Tibial nerve (tissue), 4 donors: ENCODE results near the gene CARD11. TPM values are rescaled to one million over a fixed set of nuclear protein-coding genes. Genes with fewer than 3 reads are reported as not detected.

ENCODE experiments used
- DNase-seq, 2 donors: peaks; one replicate each; pipeline ENCODE4 v3.0.0-alpha.2; 2019; ENCODE audit warnings: low spot score in 2 of 2
- H3K27ac ChIP-seq, 4 donors: fragments of 200-600 bp; sonication (generic) in 3 of 4; one replicate each; pipeline ENCODE4 v1.5.1; 2017 to 2019; ENCODE audit warnings: mild to moderate bottlenecking in 1 of 4
- H3K27me3 ChIP-seq, 2 donors: fragments of 200-600 bp; sonication (generic) in 1 of 2; one replicate each; pipeline versions ENCODE4 v1.5.1 to v1.6.0; 2017 to 2019
- H3K36me3 ChIP-seq, 3 donors: fragments of 200-600 bp; sonication (generic); one replicate each; pipeline ENCODE4 v1.5.1; 2018 to 2019
- H3K4me1 ChIP-seq, 4 donors: fragments of 200-600 bp; sonication (generic) in 3 of 4; one replicate each; pipeline ENCODE4 v1.5.1; 2017 to 2019
- H3K4me3 ChIP-seq, 4 donors: fragments of 200-600 bp; sonication (generic) in 3 of 4; one replicate each; pipeline ENCODE4 v1.5.1; 2017 to 2019; ENCODE audit warnings: mild to moderate bottlenecking in 1 of 4, moderate library complexity in 1 of 4
- H3K9me3 ChIP-seq, 4 donors: fragments of 200-600 bp; sonication (generic) in 3 of 4; one replicate each; pipeline ENCODE4 v1.5.1; 2017 to 2019
- EP300 ChIP-seq, 2 donors: sonication (generic); formaldehyde crosslinking; IDR thresholded peaks; one replicate each; pipeline ENCODE4 v1.6.1; 2017; ENCODE audit warnings: antibody characterized with exemption in 2 of 2, mild to moderate bottlenecking in 1 of 2
- POLR2A ChIP-seq, 2 donors: fragments of 450-650 bp; IDR thresholded peaks; one replicate each; pipeline ENCODE4 v1.6.1; 2017; ENCODE audit warnings: antibody characterized with exemption in 2 of 2, mild to moderate bottlenecking in 2 of 2, moderate library complexity in 2 of 2
- WGBS, 2 donors: methylation state at CpG; one replicate each; pipeline ENCODE4 v1.1.5; 2018; 5-methylcytosine and 5-hydroxymethylcytosine counted together
- total RNA-seq, 4 donors: library from RNA; depleted of rRNA; stranded (reverse); fragments of >200 nt; gene quantifications; one replicate each; pipeline ENCODE4 v1.1.0, GENCODE V29; 2016
- TF ChIP-seq, protein P1 (sequence below), 5 experiments: fragments of 200-600 bp in 3 of 5; fragments of 450-650 bp in 2 of 5; sonication (generic) in 3 of 5; IDR thresholded peaks; one replicate each; pipeline ENCODE4 v1.5.1; 2016 to 2019; ENCODE audit warnings: antibody characterized with exemption in 5 of 5, mild to moderate bottlenecking in 3 of 5, moderate library complexity in 2 of 5

Gene CARD11
- total RNA-seq, 4 donors from 2014 or later: 2.0 to 4.8 (median 3.1) TPM

DNA sequence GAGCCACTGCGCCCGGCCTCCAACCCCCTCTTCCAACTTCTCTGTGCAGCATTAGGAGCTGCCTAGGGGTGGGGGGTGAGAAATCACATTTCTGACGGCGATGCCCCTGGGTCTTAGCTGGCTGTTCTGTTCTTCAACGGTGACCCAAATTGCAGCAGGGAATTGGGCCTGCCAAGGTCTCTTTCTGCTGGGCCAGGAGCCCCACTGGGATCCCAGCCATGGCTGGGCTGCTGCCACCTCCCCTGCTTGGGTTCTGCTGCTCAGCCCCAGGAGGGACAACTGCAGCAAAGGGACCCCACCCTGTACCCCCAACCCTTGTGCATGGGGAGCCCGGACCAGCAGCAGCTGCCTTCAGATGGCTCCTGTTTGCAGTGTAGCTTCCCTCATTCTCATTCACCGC lies 155.9 kb downstream of the CARD11 start:
- Histone ChIP-seq H3K9me3 (no peaks in the 10 kb centered on the region), H3K27me3 (no peaks in the 10 kb centered on the region), H3K27ac (no peak overlapping the region), H3K4me1 (no peaks in the 10 kb centered on the region), H3K36me3 (no peaks in the 10 kb centered on the region), H3K4me3 (no peak overlapping the region)
- DNase-seq: no peak
- WGBS, 2 donors: 33 to 68% methylated on average over 4 to 7 of the region's 7 CpGs
- TF ChIP-seq POLR2A (IDR thresholded peaks at IDR 0.05) (no peak), EP300 (IDR thresholded peaks at IDR 0.05) (no peak)
- TF ChIP-seq, protein P1, sequence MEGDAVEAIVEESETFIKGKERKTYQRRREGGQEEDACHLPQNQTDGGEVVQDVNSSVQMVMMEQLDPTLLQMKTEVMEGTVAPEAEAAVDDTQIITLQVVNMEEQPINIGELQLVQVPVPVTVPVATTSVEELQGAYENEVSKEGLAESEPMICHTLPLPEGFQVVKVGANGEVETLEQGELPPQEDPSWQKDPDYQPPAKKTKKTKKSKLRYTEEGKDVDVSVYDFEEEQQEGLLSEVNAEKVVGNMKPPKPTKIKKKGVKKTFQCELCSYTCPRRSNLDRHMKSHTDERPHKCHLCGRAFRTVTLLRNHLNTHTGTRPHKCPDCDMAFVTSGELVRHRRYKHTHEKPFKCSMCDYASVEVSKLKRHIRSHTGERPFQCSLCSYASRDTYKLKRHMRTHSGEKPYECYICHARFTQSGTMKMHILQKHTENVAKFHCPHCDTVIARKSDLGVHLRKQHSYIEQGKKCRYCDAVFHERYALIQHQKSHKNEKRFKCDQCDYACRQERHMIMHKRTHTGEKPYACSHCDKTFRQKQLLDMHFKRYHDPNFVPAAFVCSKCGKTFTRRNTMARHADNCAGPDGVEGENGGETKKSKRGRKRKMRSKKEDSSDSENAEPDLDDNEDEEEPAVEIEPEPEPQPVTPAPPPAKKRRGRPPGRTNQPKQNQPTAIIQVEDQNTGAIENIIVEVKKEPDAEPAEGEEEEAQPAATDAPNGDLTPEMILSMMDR (IDR thresholded peaks at IDR 0.05): no peak

DNA sequence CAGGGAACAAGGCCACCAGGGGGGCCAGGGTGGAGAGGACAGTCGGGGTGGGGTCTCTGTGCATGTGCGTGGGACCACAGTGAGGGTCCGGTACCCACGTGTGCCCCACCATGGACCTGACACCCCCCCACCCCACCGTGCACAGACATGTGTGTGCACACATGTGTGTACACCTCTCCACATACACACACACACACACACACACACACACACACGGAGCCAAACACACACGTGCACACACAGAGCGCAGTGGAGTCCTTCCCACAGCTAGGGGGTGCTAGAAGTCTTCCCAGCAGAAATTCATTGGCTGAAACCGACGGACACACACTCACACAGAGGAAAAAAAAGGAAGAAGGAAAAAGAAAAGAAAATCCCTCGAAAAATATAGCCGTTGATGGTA lies 156.8 kb downstream of the CARD11 start:
- Histone ChIP-seq H3K4me3 (no peak overlapping the region), H3K27ac (no peak overlapping the region), H3K9me3 (no peaks in the 10 kb centered on the region), H3K36me3 (no peaks in the 10 kb centered on the region), H3K4me1 (no peaks in the 10 kb centered on the region), H3K27me3 (no peaks in the 10 kb centered on the region)
- TF ChIP-seq, protein P1 (IDR thresholded peaks at IDR 0.05): peak; percentile 29 to 58 (median 54)
- no peak for TF ChIP-seq EP300 (IDR thresholded peaks at IDR 0.05)
- 15 to 20% methylated on average over 10 to 12 of the region's 12 CpGs for WGBS, 2 donors
- peak in 1 of 2 donors; percentile 24 for DNase-seq

DNA sequence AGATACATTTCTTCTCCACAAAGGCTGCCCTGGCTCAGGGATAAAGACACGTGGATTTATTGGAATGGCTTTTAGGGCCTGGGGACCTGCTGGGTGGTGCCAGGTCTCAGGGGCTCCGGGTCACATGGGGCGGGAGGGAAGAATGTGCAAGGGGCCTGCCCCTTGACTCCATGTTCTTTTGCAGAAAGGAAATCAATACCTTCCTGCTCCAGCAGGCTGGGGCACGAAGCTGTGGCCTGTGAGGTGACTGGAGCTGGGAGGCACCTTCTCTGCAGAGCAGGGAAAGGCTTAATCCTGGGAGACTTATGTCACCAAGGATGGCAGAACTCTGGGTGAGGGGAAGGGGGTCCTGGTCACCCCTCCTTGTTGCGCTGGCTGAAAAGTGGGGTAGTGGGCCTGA lies 157.3 kb downstream of the CARD11 start:
- 49 to 69% methylated on average over 4 to 5 of the region's 5 CpGs for WGBS, 2 donors
- DNase-seq: no peak
- Histone ChIP-seq H3K27me3 (no peaks in the 10 kb centered on the region), H3K27ac (no peak overlapping the region), H3K4me1 (no peaks in the 10 kb centered on the region), H3K4me3 (no peak overlapping the region), H3K9me3 (no peaks in the 10 kb centered on the region), H3K36me3 (no peaks in the 10 kb centered on the region)
- no peak for TF ChIP-seq EP300 (IDR thresholded peaks at IDR 0.05)
- TF ChIP-seq, protein P1 (IDR thresholded peaks at IDR 0.05): no peak
- TF ChIP-seq POLR2A (IDR thresholded peaks at IDR 0.05): no peak

DNA sequence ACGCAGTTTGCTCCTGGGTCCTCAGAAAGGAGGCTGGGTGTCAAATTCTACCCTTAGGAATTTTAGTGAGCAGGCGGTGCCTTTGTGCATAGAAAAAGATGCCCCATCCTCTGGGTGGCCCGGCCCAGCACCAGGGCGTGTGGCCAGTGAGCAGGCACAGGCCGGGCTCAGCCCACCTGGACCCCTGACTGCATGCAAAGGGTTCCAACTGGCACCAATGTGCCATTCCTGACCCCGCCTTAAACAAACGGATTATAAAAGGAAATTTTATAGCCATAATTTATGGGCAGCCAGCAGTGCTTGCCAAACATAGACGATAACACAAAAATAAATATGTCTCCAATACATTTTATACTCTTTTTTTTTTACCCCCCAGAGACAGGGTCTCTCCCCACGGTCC lies 159.5 kb downstream of the CARD11 start:
- Histone ChIP-seq H3K36me3 (no peaks in the 10 kb centered on the region), H3K4me1 (peaks cover 0 to 4% (median 0%) of the 10 kb centered on the region in 4 donors), H3K27me3 (no peaks in the 10 kb centered on the region), H3K27ac (no peak overlapping the region), H3K9me3 (no peaks in the 10 kb centered on the region), H3K4me3 (no peak overlapping the region)
- no peak for DNase-seq
- 54 to 59% methylated on average over 9 of the region's 9 CpGs for WGBS, 2 donors
- TF ChIP-seq EP300 (IDR thresholded peaks at IDR 0.05) (no peak), POLR2A (IDR thresholded peaks at IDR 0.05) (no peak)
- TF ChIP-seq, protein P1 (IDR thresholded peaks at IDR 0.05): no peak

DNA sequence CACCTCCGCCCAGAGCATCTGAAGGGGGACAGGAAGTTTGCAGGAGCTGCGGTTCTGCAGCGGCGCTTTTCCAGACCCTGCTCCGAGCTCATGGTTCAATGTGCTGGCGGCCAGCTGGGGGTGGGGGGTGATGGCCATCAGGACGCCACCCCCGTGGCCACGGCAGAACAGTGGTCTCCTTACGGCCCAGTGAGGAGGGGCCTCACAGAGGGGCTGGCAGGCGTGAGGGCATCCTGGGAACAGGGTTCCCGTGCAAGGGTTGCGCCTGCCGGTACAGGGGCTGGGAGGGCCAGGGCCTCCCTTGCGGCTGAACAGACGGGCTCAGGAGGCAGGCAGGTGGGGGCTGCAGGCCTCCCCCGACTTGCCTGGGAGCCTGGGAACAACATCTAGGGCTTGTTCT lies 160.6 kb downstream of the CARD11 start:
- peaks cover 0 to 4% (median 0%) of the 10 kb centered on the region in 4 donors for H3K4me1 ChIP-seq
- no peak for DNase-seq
- TF ChIP-seq, protein P1 (IDR thresholded peaks at IDR 0.05): no peak
- TF ChIP-seq EP300 (IDR thresholded peaks at IDR 0.05): no peak
- no peak for TF ChIP-seq POLR2A (IDR thresholded peaks at IDR 0.05)
- no peaks in the 10 kb centered on the region for H3K9me3 ChIP-seq
- H3K4me3 ChIP-seq: no peak overlapping the region
- no peak overlapping the region for H3K27ac ChIP-seq
- 71 to 90% methylated on average over 7 to 14 of the region's 17 CpGs for WGBS, 2 donors
- H3K36me3 ChIP-seq: no peaks in the 10 kb centered on the region
- no peaks in the 10 kb centered on the region for H3K27me3 ChIP-seq
